ENCODE results near the gene IGDCC3.

The IGDCC3 gene

GRCh38 chr15:65327651-65328393 is 50.0 kb downstream of the IGDCC3 start:
- H3K4me1 Mint-ChIP-seq (ENCODE audit: low read depth): no peaks in the 10 kb centered on the region
- no peaks in the 10 kb centered on the region for H3K36me3 Mint-ChIP-seq (ENCODE audit: low read depth)
- no peaks in the 10 kb centered on the region for H3K27me3 Mint-ChIP-seq
- no peak overlapping the region for H3K4me3 Mint-ChIP-seq
- no peak overlapping the region for H3K27ac Mint-ChIP-seq
- H3K9me3 Mint-ChIP-seq: no peaks in the 10 kb centered on the region

GRCh38 chr15:65326818-65327217 is 51.0 kb downstream of the IGDCC3 start:
- Mint-ChIP-seq H3K9me3 (no peaks in the 10 kb centered on the region), H3K4me1 (ENCODE audit: low read depth) (no peaks in the 10 kb centered on the region), H3K4me3 (no peak overlapping the region), H3K27ac (no peak overlapping the region), H3K27me3 (peaks cover 7% of the 10 kb centered on the region), H3K36me3 (ENCODE audit: low read depth) (no peaks in the 10 kb centered on the region)

- no peak overlapping the region for H3K27ac Mint-ChIP-seq
- H3K27me3 Mint-ChIP-seq: peaks cover 11% of the 10 kb centered on the region
- no peak overlapping the region for H3K4me3 Mint-ChIP-seq
- no peaks in the 10 kb centered on the region for H3K4me1 Mint-ChIP-seq (ENCODE audit: low read depth)
- H3K36me3 Mint-ChIP-seq (ENCODE audit: low read depth): no peaks in the 10 kb centered on the region
- no peaks in the 10 kb centered on the region for H3K9me3 Mint-ChIP-seq
Measured at GRCh38 chr15:65326117-65326526, 51.7 kb downstream of the IGDCC3 start.

- Mint-ChIP-seq H3K27me3 (peaks cover 15% of the 10 kb centered on the region), H3K36me3 (ENCODE audit: low read depth) (no peaks in the 10 kb centered on the region), H3K4me1 (ENCODE audit: low read depth) (no peaks in the 10 kb centered on the region), H3K27ac (no peak overlapping the region), H3K4me3 (no peak overlapping the region), H3K9me3 (no peaks in the 10 kb centered on the region)
Measured at GRCh38 chr15:65323071-65323511, 54.7 kb downstream of the IGDCC3 start.

- Mint-ChIP-seq H3K9me3 (no peaks in the 10 kb centered on the region), H3K4me3 (no peak overlapping the region), H3K36me3 (ENCODE audit: low read depth) (no peaks in the 10 kb centered on the region), H3K4me1 (ENCODE audit: low read depth) (no peaks in the 10 kb centered on the region), H3K27me3 (peaks cover 15% of the 10 kb centered on the region), H3K27ac (no peak overlapping the region)
Measured at GRCh38 chr15:65318870-65319356, 58.9 kb downstream of the IGDCC3 start.

GRCh38 chr15:65312400-65312916 is 65.3 kb downstream of the IGDCC3 start:
- H3K4me1 Mint-ChIP-seq (ENCODE audit: low read depth): no peaks in the 10 kb centered on the region
- no peak overlapping the region for H3K27ac Mint-ChIP-seq
- no peak overlapping the region for H3K4me3 Mint-ChIP-seq
- H3K27me3 Mint-ChIP-seq: no peaks in the 10 kb centered on the region
- H3K9me3 Mint-ChIP-seq: no peaks in the 10 kb centered on the region
- no peaks in the 10 kb centered on the region for H3K36me3 Mint-ChIP-seq (ENCODE audit: low read depth)

- Mint-ChIP-seq H3K27ac (no peak overlapping the region), H3K36me3 (ENCODE audit: low read depth) (no peaks in the 10 kb centered on the region), H3K4me3 (no peak overlapping the region), H3K27me3 (no peaks in the 10 kb centered on the region), H3K9me3 (no peaks in the 10 kb centered on the region), H3K4me1 (ENCODE audit: low read depth) (peaks cover under 1% of the 10 kb centered on the region)
Measured at GRCh38 chr15:65311760-65312159, 66.0 kb downstream of the IGDCC3 start.

GRCh38 chr15:65310431-65311137 is 67.2 kb downstream of the IGDCC3 start:
- no peak overlapping the region for H3K4me3 Mint-ChIP-seq
- no peaks in the 10 kb centered on the region for H3K9me3 Mint-ChIP-seq
- no peaks in the 10 kb centered on the region for H3K36me3 Mint-ChIP-seq (ENCODE audit: low read depth)
- peaks cover 12% of the 10 kb centered on the region for H3K4me1 Mint-ChIP-seq (ENCODE audit: low read depth)
- no peaks in the 10 kb centered on the region for H3K27me3 Mint-ChIP-seq
- H3K27ac Mint-ChIP-seq: no peak overlapping the region

GRCh38 chr15:65309882-65310418 is 67.9 kb downstream of the IGDCC3 start:
- Mint-ChIP-seq H3K4me1 (ENCODE audit: low read depth) (peaks cover 16% of the 10 kb centered on the region), H3K4me3 (no peak overlapping the region), H3K27me3 (no peaks in the 10 kb centered on the region), H3K9me3 (no peaks in the 10 kb centered on the region), H3K36me3 (ENCODE audit: low read depth) (no peaks in the 10 kb centered on the region), H3K27ac (no peak overlapping the region)

- Mint-ChIP-seq H3K27me3 (no peaks in the 10 kb centered on the region), H3K4me3 (no peak overlapping the region), H3K36me3 (ENCODE audit: low read depth) (peaks cover 3% of the 10 kb centered on the region)
Measured at GRCh38 chr15:65307978-65308377, 69.8 kb downstream of the IGDCC3 start.

GRCh38 chr15:65306551-65306950 is 71.3 kb downstream of the IGDCC3 start:
- H3K27ac Mint-ChIP-seq: no peak overlapping the region
- H3K36me3 Mint-ChIP-seq (ENCODE audit: low read depth): peaks cover 3% of the 10 kb centered on the region
- H3K4me3 Mint-ChIP-seq: no peak overlapping the region
- H3K4me1 Mint-ChIP-seq (ENCODE audit: low read depth): peaks cover 33% of the 10 kb centered on the region
- no peaks in the 10 kb centered on the region for H3K9me3 Mint-ChIP-seq
- H3K27me3 Mint-ChIP-seq: no peaks in the 10 kb centered on the region

More at GRCh38 chr15:65307978-65308377, 69.8 kb downstream of the IGDCC3 start:
- Mint-ChIP-seq H3K27ac (no peak overlapping the region), H3K9me3 (no peaks in the 10 kb centered on the region), H3K4me1 (ENCODE audit: low read depth) (peaks cover 33% of the 10 kb centered on the region)

- H3K27ac Mint-ChIP-seq: no peak overlapping the region
Measured at GRCh38 chr15:65305776-65306175, 72.0 kb downstream of the IGDCC3 start.

GRCh38 chr15:65305150-65305758 is 72.5 kb downstream of the IGDCC3 start:
- H3K27me3 Mint-ChIP-seq: no peaks in the 10 kb centered on the region
- H3K36me3 Mint-ChIP-seq (ENCODE audit: low read depth): peaks cover 3% of the 10 kb centered on the region
- H3K27ac Mint-ChIP-seq: peak overlapping the region; percentile 98
- no peaks in the 10 kb centered on the region for H3K9me3 Mint-ChIP-seq
- peak overlapping the region; percentile 91 for H3K4me3 Mint-ChIP-seq
- peaks cover 39% of the 10 kb centered on the region for H3K4me1 Mint-ChIP-seq (ENCODE audit: low read depth)

More at GRCh38 chr15:65305776-65306175, 72.0 kb downstream of the IGDCC3 start:
- Mint-ChIP-seq H3K4me3 (no peak overlapping the region), H3K9me3 (no peaks in the 10 kb centered on the region), H3K27me3 (no peaks in the 10 kb centered on the region), H3K4me1 (ENCODE audit: low read depth) (peaks cover 34% of the 10 kb centered on the region), H3K36me3 (ENCODE audit: low read depth) (peaks cover 3% of the 10 kb centered on the region)

- Mint-ChIP-seq H3K27me3 (no peaks in the 10 kb centered on the region), H3K4me3 (peak within 1 kb of the TSS; percentile 91), H3K9me3 (no peaks in the 10 kb centered on the region), H3K36me3 (ENCODE audit: low read depth) (peaks cover 3% of the 10 kb centered on the region), H3K27ac (peak within 1 kb of the TSS; percentile 98), H3K4me1 (ENCODE audit: low read depth) (peaks cover 46% of the 10 kb centered on the region)
Measured at GRCh38 chr15:65304381-65305149, 73.2 kb downstream of the IGDCC3 start, which contains the start of gene RNU5B-1. Gene RNU5B-1 (plus strand): TSS chr15:65304677.

Data from stimulated activated naive CD8-positive, alpha-beta T cell treated with anti-CD3 and anti-CD28 coated beads, Interleukin-15, Interleukin-2, amounts not matched to agents 100 ng/mL and 50 ng/mL, for 24 hours (primary cell).